K562 (cell line): ENCODE results near the gene TBX19. TPM values are rescaled to one million over a fixed set of nuclear protein-coding genes. Genes with fewer than 3 reads are reported as not detected.

ENCODE experiments used
- ARID3A ChIP-seq: IDR thresholded peaks from 2 replicates; pipeline ENCODE4 v1.6.1; 2012; ENCODE audit warnings: low read depth, low read length, improper control_type of control experiment, borderline replicate concordance
- ATF3 ChIP-seq, 2 experiments: fragments of 450-650 bp in 1 of 2; sonication (generic) in 1 of 2; formaldehyde crosslinking in 1 of 2; IDR thresholded peaks in 1 of 2; conservative IDR thresholded peaks in 1 of 2; 2 replicates each; pipeline versions ENCODE4 v1.6.1 to v1.8.1; 2016 to 2023; ENCODE audit warnings: mild to moderate bottlenecking in 2 of 2, moderate library complexity in 2 of 2, inconsistent platforms in 1 of 2, missing genetic modification reagents in 1 of 2
- ATF4 ChIP-seq: fragments of 450-650 bp; formaldehyde crosslinking; IDR thresholded peaks from 2 replicates; pipeline ENCODE4 v1.4.0; 2022; ENCODE audit warnings: mild to moderate bottlenecking, moderate library complexity
- BMI1 ChIP-seq: fragments of 150-350 bp; IDR thresholded peaks from 2 replicates; pipeline ENCODE4 v1.6.1; 2014; ENCODE audit warnings: low read length
- CBFA2T3 ChIP-seq: fragments of 450-650 bp; IDR thresholded peaks from 2 replicates; pipeline ENCODE4 v1.6.1; 2017
- CREB1 ChIP-seq, 2 experiments: sonication (generic) in 1 of 2; formaldehyde crosslinking in 1 of 2; IDR thresholded peaks; 2 replicates each; pipeline versions ENCODE4 v1.6.1 to v1.8.0; 2012 to 2022; ENCODE audit warnings: inconsistent platforms in 1 of 2, mild to moderate bottlenecking in 1 of 2, missing genetic modification reagents in 1 of 2, moderate library complexity in 1 of 2
- CTBP1 ChIP-seq: fragments of 450-650 bp; IDR thresholded peaks from 2 replicates; pipeline ENCODE4 v1.6.1; 2016; ENCODE audit warnings: borderline replicate concordance
- FOXA3 ChIP-seq, 2 experiments: fragments of 450-650 bp in 1 of 2; sonication (generic) in 1 of 2; formaldehyde crosslinking; IDR thresholded peaks in 1 of 2; conservative IDR thresholded peaks in 1 of 2; 2 replicates each; pipeline versions ENCODE4 v1.4.0 to v1.8.0; 2020 to 2022; ENCODE audit warnings: mild to moderate bottlenecking in 2 of 2, missing genetic modification reagents in 1 of 2
- HCFC1 ChIP-seq: IDR thresholded peaks from 2 replicates; pipeline ENCODE4 v1.6.1; 2012; ENCODE audit warnings: low read depth, low read length, improper control_type of control experiment
- IFI16 ChIP-seq: fragments of 250-450 bp; sonication (Bioruptor Pico); IDR thresholded peaks from 2 replicates; pipeline ENCODE4 v2.1.2; 2022; ENCODE audit warnings: mild to moderate bottlenecking, inconsistent platforms
- MEIS2 ChIP-seq: fragments of 450-650 bp; IDR thresholded peaks from 2 replicates; pipeline ENCODE4 v1.6.1; 2014; ENCODE audit warnings: mild to moderate bottlenecking; ENCODE audit not compliant: partially characterized antibody
- NR2C2 ChIP-seq, 2 experiments: fragments of 200-800 bp in 1 of 2; sonication (Bioruptor generic) in 1 of 2; sonication (generic) in 1 of 2; formaldehyde crosslinking in 1 of 2; IDR thresholded peaks; 2 replicates each; pipeline versions ENCODE4 v1.6.1 to v1.8.0; 2016 to 2022; ENCODE audit warnings: mild to moderate bottlenecking in 1 of 2, missing compliant biosample characterization in 1 of 2, missing genetic modification characterization in 1 of 2, missing genetic modification reagents in 1 of 2
- NRF1 ChIP-seq, 2 experiments: fragments of 450-650 bp; IDR thresholded peaks in 1 of 2; conservative IDR thresholded peaks in 1 of 2; 2 replicates each; pipeline ENCODE4 v1.6.1; 2014; ENCODE audit warnings: mild to moderate bottlenecking in 2 of 2
- POLR2B ChIP-seq: fragments of 450-650 bp; IDR thresholded peaks from 2 replicates; pipeline ENCODE4 v1.6.1; 2018; ENCODE audit warnings: low read depth; ENCODE audit not compliant: partially characterized antibody
- RBM34 ChIP-seq: fragments of 200-400 bp; formaldehyde crosslinking; IDR thresholded peaks from 2 replicates; pipeline ENCODE4 v1.6.1; 2018; ENCODE audit warnings: low read length, borderline replicate concordance; ENCODE audit not compliant: insufficient read depth
- SIN3A ChIP-seq, 2 experiments: fragments of 150-350 bp in 1 of 2; IDR thresholded peaks; 2 replicates each; pipeline ENCODE4 v1.6.1; 2011 to 2016; ENCODE audit warnings: borderline replicate concordance in 2 of 2, low read depth in 2 of 2, low read length in 2 of 2, mild to moderate bottlenecking in 2 of 2, moderate library complexity in 2 of 2; ENCODE audit not compliant: control insufficient read depth in 1 of 2
- SNIP1 ChIP-seq: fragments of 450-650 bp; IDR thresholded peaks from 2 replicates; pipeline ENCODE4 v1.7.1; 2017; ENCODE audit warnings: low read depth, mild to moderate bottlenecking
- SRSF9 ChIP-seq: fragments of 200-400 bp; formaldehyde crosslinking; IDR thresholded peaks from 2 replicates; pipeline ENCODE4 v1.6.1; 2017; ENCODE audit warnings: low read depth, low read length, borderline replicate concordance
- TEAD4 ChIP-seq, 2 experiments: sonication (generic) in 1 of 2; formaldehyde crosslinking in 1 of 2; IDR thresholded peaks; 2 replicates each; pipeline versions ENCODE4 v1.6.1 to v1.8.0; 2012 to 2022; ENCODE audit warnings: borderline replicate concordance in 1 of 2, inconsistent platforms in 1 of 2, low read length in 1 of 2, mild to moderate bottlenecking in 1 of 2, missing genetic modification reagents in 1 of 2
- TOE1 ChIP-seq, 2 experiments: fragments of 450-650 bp in 1 of 2; sonication (generic) in 1 of 2; formaldehyde crosslinking in 1 of 2; IDR thresholded peaks; 2 replicates each; pipeline versions ENCODE4 v1.7.1 to v1.8.0; 2016 to 2022; ENCODE audit warnings: borderline replicate concordance in 2 of 2, mild to moderate bottlenecking in 2 of 2, antibody characterized with exemption in 1 of 2, inconsistent platforms in 1 of 2, low read depth in 1 of 2, missing genetic modification reagents in 1 of 2, moderate library complexity in 1 of 2
- YY1 ChIP-seq, 3 experiments: IDR thresholded peaks; 2 replicates each; pipeline ENCODE4 v1.6.1; 2011; ENCODE audit warnings: low read length in 2 of 3, mild to moderate bottlenecking in 2 of 3, moderate library complexity in 2 of 3, borderline replicate concordance in 1 of 3, control low read depth in 1 of 3, low read depth in 1 of 3; ENCODE audit not compliant: insufficient read depth in 3 of 3, insufficient replicate concordance in 2 of 3, control insufficient read depth in 1 of 3, insufficient read length in 1 of 3; ENCODE audit errors: extremely low read depth in 1 of 3
- ZC3H4 ChIP-seq: sonication (generic); formaldehyde crosslinking; IDR thresholded peaks from 2 replicates; pipeline ENCODE4 v1.9.0; 2021; ENCODE audit warnings: missing genetic modification reagents, borderline replicate concordance
- polyA plus RNA-seq, 8 experiments: library from polyadenylated mRNA; depleted of rRNA in 4 of 8; stranded (reverse) in 5 of 8; unstranded in 3 of 8; fragments of >200 nt; fragmentation: Nextera tagmentation in 2 of 8; fragmentation: Illumina TruSeq in 1 of 8; extraction: Ambion mirVana in 2 of 8; extraction: Trizol in 1 of 8; gene quantifications; 2 replicates each; pipeline versions ENCODE4 v1.2.1 to v1.2.3, GENCODE V29; 2011 to 2014; ENCODE audit warnings: inconsistent platforms in 1 of 8, missing spikeins in 1 of 8
- total RNA-seq, 7 experiments: library from RNA; depleted of rRNA in 6 of 7; stranded (reverse); fragments of >200 nt in 6 of 7; fragmentation: Illumina TruSeq in 2 of 7; extraction: Trizol in 2 of 7; gene quantifications; 2 replicates each; pipeline versions ENCODE4 v1.2.1 to v1.2.3, GENCODE V29; 2011 to 2021; ENCODE audit warnings: low replicate concordance in 1 of 7

Gene TBX19
- total and polyA plus RNA-seq, 9 of the 15 experiments (the other 6 are each of a cell fraction or from before 2014, with no cell fraction given), result 0.32 to 3.1 (median 0.95) TPM

DNA sequence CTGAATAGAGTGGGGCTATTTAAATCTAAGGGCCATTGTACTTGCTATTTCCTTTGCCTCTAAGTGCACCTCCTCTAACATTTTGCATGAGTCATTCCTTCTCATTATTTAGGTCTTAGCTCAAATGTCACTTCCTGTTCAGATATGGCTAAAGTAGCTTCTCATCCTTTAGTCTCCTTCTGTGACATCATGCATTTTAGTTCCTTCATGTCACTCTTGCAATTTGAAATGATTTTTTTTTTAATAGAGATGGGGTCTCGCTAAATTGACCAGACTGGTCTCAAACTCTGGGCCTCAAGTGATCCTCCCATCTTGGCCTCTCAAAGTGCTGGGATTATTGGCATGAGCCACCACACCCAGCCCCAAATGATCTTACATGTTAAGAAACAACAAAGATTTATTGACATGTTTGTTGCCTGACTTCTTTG lies 6.6 kb downstream of the TBX19 start (continued):
- TF ChIP-seq TOE1 (IDR thresholded peaks at IDR 0.05; ENCODE audit: borderline replicate concordance) (no peak), TOE1 (CRISPR knock-in tag; IDR thresholded peaks at IDR 0.05; ENCODE audit: borderline replicate concordance, low read depth) (no peak), RBM34 (no peak), CREB1 (IDR thresholded peaks at IDR 0.05) (peak; percentile 89), CREB1 (CRISPR knock-in tag; IDR thresholded peaks at IDR 0.05) (peak; percentile 82), TEAD4 (IDR thresholded peaks at IDR 0.05; ENCODE audit: low read length) (peak; percentile 44; the same call in 1 of the 2 replicates), TEAD4 (CRISPR knock-in tag; IDR thresholded peaks at IDR 0.05; ENCODE audit: borderline replicate concordance) (no peak), SIN3A (IDR thresholded peaks at IDR 0.05; ENCODE audit: borderline replicate concordance in 2 of 2, control insufficient read depth in 1 of 2, low read depth in 2 of 2, low read length in 2 of 2) (no peak), IFI16 (CRISPR knock-in tag) (no peak), ATF4 (CRISPR knock-in tag) (no peak), ATF3 (IDR thresholded peaks at IDR 0.05) (peak; percentile 97), ATF3 (CRISPR knock-in tag; conservative IDR thresholded peaks at IDR 0.05) (no peak), CBFA2T3 (peak; percentile 33; the same call in 1 of the 2 replicates), NR2C2 (CRISPR knock-in tag; IDR thresholded peaks at IDR 0.05) (no peak), NR2C2 (tag; IDR thresholded peaks at IDR 0.05) (peak; percentile 54), SRSF9 (no peak), YY1 (IDR thresholded peaks at IDR 0.05; ENCODE audit: borderline replicate concordance in 1 of 3, control insufficient read depth in 1 of 3, extremely low read depth in 1 of 3, insufficient read depth in 3 of 3, insufficient read length in 1 of 3, insufficient replicate concordance in 2 of 3, low read depth in 1 of 3, low read length in 2 of 3) (no peak), FOXA3 (CRISPR knock-in tag; conservative IDR thresholded peaks at IDR 0.05 in 1 of 2, IDR thresholded peaks at IDR 0.05 in 1 of 2) (no peak), POLR2B (no peak), SNIP1 (no peak), ARID3A (0 out of 2 replicates have a peak, but pooled peaks have one; percentile 44), ZC3H4 (CRISPR knock-in tag) (no peak), HCFC1 (no peak), NRF1 (conservative IDR thresholded peaks at IDR 0.05 in 1 of 2, IDR thresholded peaks at IDR 0.05 in 1 of 2) (no peak), CTBP1 (peak; percentile 32; the same call in 1 of the 2 replicates), MEIS2 (peak; percentile 76), BMI1 (no peak)
